B cell (primary cell): Measurements from ENCODE around the gene DMPK. TPM values are rescaled to one million over a fixed set of nuclear protein-coding genes. Genes with fewer than 3 reads are reported as not detected.

Source experiments
- ATAC-seq: fragments of 200-7000 bp; cut with Tn5 transposase; one replicate; pipeline ENCODE4 v1.10.0; 2021; ENCODE audit warnings: low read depth, mild to moderate bottlenecking, moderate number of reproducible peaks, moderate library complexity
- CTCF ChIA-PET: fragments of 350-600 bp; sonication (Branson Sonifier 250); formaldehyde crosslinking; loops from one replicate; lab custom pipeline; 2021; ENCODE audit warnings: antibody characterized with exemption, inconsistent platforms; lab: Charles Lee
- POLR2A ChIA-PET: fragments of 350-600 bp; sonication (Branson Sonifier 250); formaldehyde crosslinking; loops from one replicate; lab custom pipeline; 2021; ENCODE audit warnings: antibody characterized with exemption; lab: Charles Lee
- DNase-seq: peaks from one replicate; pipeline ENCODE4 v3.0.0; 2013
- H2AFZ ChIP-seq: 2 replicates; pipeline ENCODE4 v1.6.1; 2012; ENCODE audit warnings: mild to moderate bottlenecking, low read depth, low read length; ENCODE audit not compliant: insufficient read depth, poor library complexity, severe bottlenecking
- H3K27ac ChIP-seq, 2 donors: 1 replicate in 1 of 2; 2 replicates in 1 of 2; pipeline ENCODE4 v1.5.1; 2012 to 2013; ENCODE audit warnings: low read length in 2 of 2, mild to moderate bottlenecking in 2 of 2, moderate library complexity in 1 of 2
- H3K27me3 ChIP-seq, 4 experiments: fragments of 200-600 bp in 1 of 4; sonication (generic) in 1 of 4; replicated peaks in 1 of 4; 1 replicate in 2 of 4; 2 replicates in 2 of 4; pipeline versions ENCODE4 v1.6.1 to v1.7.0; 2013 to 2016; ENCODE audit warnings: low read length in 3 of 4, mild to moderate bottlenecking in 2 of 4, mixed read lengths in 1 of 4, moderate library complexity in 1 of 4; ENCODE audit not compliant: insufficient read depth in 4 of 4, control insufficient read depth in 3 of 4; ENCODE audit errors: control extremely low read depth in 1 of 4
- H3K36me3 ChIP-seq, 2 experiments: replicated peaks in 1 of 2; 1 replicate in 1 of 2; 2 replicates in 1 of 2; pipeline versions ENCODE4 v1.6.1 to v1.7.1; 2013; ENCODE audit warnings: low read length in 1 of 2; ENCODE audit not compliant: insufficient read depth in 2 of 2, control insufficient read depth in 1 of 2; ENCODE audit errors: control extremely low read depth in 1 of 2, extremely low read depth in 1 of 2
- H3K4me1 ChIP-seq, 2 donors: fragments of 200-600 bp in 1 of 2; sonication (generic) in 1 of 2; 1 replicate in 1 of 2; 2 replicates in 1 of 2; pipeline versions ENCODE4 v1.5.1 to v1.6.1; 2013 to 2017; ENCODE audit warnings: low read length in 2 of 2; ENCODE audit not compliant: control insufficient read depth in 2 of 2, insufficient read depth in 2 of 2
- H3K4me2 ChIP-seq: replicated peaks from 2 replicates; pipeline ENCODE3; 2012; ENCODE audit warnings: mild to moderate bottlenecking, low read depth, low read length; ENCODE audit not compliant: poor library complexity, severe bottlenecking
- H3K4me3 ChIP-seq, 5 experiments: fragments of 200-600 bp in 1 of 5; sonication (generic) in 1 of 5; 1 replicate in 3 of 5; 2 replicates in 2 of 5; pipeline versions ENCODE4 v1.5.1 to v1.7.0; 2011 to 2016; ENCODE audit warnings: low read length in 4 of 5, mild to moderate bottlenecking in 4 of 5, low read depth in 2 of 5, control low read depth in 1 of 5, moderate library complexity in 1 of 5; ENCODE audit not compliant: insufficient read depth in 1 of 5; ENCODE audit errors: control extremely low read depth in 1 of 5, extremely low read depth in 1 of 5
- H3K79me2 ChIP-seq: fragments of 200-600 bp; sonication (generic); one replicate; pipeline ENCODE4 v1.6.0; 2016; ENCODE audit warnings: low read length; ENCODE audit not compliant: control insufficient read depth, insufficient read depth
- H3K9ac ChIP-seq: fragments of 200-600 bp; sonication (generic); 2 replicates; pipeline ENCODE4 v1.6.1; 2017; ENCODE audit warnings: mild to moderate bottlenecking, low read length, moderate library complexity
- H3K9me3 ChIP-seq, 3 donors: one replicate each; pipeline versions ENCODE4 v1.6.1 to v1.7.1; 2013; ENCODE audit warnings: low read length in 2 of 3; ENCODE audit not compliant: control insufficient read depth in 2 of 3, insufficient read depth in 1 of 3; ENCODE audit errors: control extremely low read depth in 1 of 3
- H4K20me1 ChIP-seq: 2 replicates; pipeline ENCODE4 v1.6.0; 2012; ENCODE audit warnings: mild to moderate bottlenecking, low read length; ENCODE audit not compliant: insufficient read depth, control insufficient read depth, poor library complexity, severe bottlenecking
- H3K27ac Mint-ChIP-seq: one replicate; pipeline ENCODE4 v1.8.0; 2021; ENCODE audit warnings: mixed read lengths
- H3K27me3 Mint-ChIP-seq: one replicate; pipeline ENCODE4 v1.8.0; 2021; ENCODE audit warnings: mixed read lengths
- H3K4me1 Mint-ChIP-seq: one replicate; pipeline ENCODE4 v1.8.0; 2021; ENCODE audit warnings: mixed read lengths
- H3K4me3 Mint-ChIP-seq: one replicate; pipeline ENCODE4 v1.8.0; 2021; ENCODE audit warnings: mixed read lengths
- H3K9me3 Mint-ChIP-seq: one replicate; pipeline ENCODE4 v1.8.0; 2022; ENCODE audit warnings: mixed read lengths; ENCODE audit not compliant: insufficient read depth
- CTCF ChIP-seq: fragments of 200-600 bp; IDR thresholded peaks from one replicate; pipeline ENCODE4 v1.8.0; 2022; ENCODE audit warnings: antibody characterized with exemption, mild to moderate bottlenecking
- EZH2 ChIP-seq: IDR thresholded peaks from 2 replicates; pipeline ENCODE4 v1.6.1; 2012; ENCODE audit warnings: borderline replicate concordance, low read depth, mild to moderate bottlenecking, moderate library complexity, low read length; ENCODE audit not compliant: insufficient read depth, poor library complexity, severe bottlenecking
- WGBS: methylation state at CpG from one replicate; pipeline ENCODE4 v1.1.5; 2013; ENCODE audit warnings: missing lambda C conversion rate; ENCODE audit not compliant: insufficient coverage; 5-methylcytosine and 5-hydroxymethylcytosine counted together
- intact Hi-C: fragments of 100-400 bp; cut with micrococcal nuclease; formaldehyde crosslinking; loops from one replicate; pipeline ENCODE4 v1.10.0; 2022
- polyA plus RNA-seq: library from polyadenylated mRNA; depleted of rRNA; stranded (reverse); fragments of >200 nt; gene quantifications from 2 replicates; pipeline ENCODE4 v1.2.3, GENCODE V29; 2012
- total RNA-seq, 2 donors: library from RNA; stranded (reverse); fragments of 120-200 nt in 1 of 2; gene quantifications; 1 replicate in 1 of 2; 2 replicates in 1 of 2; pipeline versions ENCODE4 v1.2.3 to v1.2.4, GENCODE V29; 2013 to 2022

DMPK gene
- total and polyA plus RNA-seq, 2 donors (not counting 1 experiment from before 2014, with no cell fraction given), result 28.7 to 58.3 TPM

GRCh38 chr19:45766296-45766868, 15.9 kb downstream of the DMPK start:
- 94% methylated on average over 14 of the region's 17 CpGs for WGBS

More at GRCh38 chr19:45766296-45766868, 15.9 kb downstream of the DMPK start:
- H3K79me2 ChIP-seq, result no peaks in the 10 kb centered on the region
- TF ChIP-seq EZH2 (no peak), CTCF (no peak)
- POLR2A ChIA-PET, result no interaction called here
- H3K27me3 Mint-ChIP-seq, result peaks cover 10% of the 10 kb centered on the region
- no peak for ATAC-seq
- no peak overlapping the region for H3K9ac ChIP-seq
- H3K4me3 Mint-ChIP-seq, result no peak overlapping the region
- H4K20me1 ChIP-seq, result no peaks in the 10 kb centered on the region
- no peaks in the 10 kb centered on the region for H3K36me3 ChIP-seq
- intact Hi-C loops, result no loop called here
- H2AFZ ChIP-seq, result no peak overlapping the region
- no peak for DNase-seq
- no peak overlapping the region for H3K27ac Mint-ChIP-seq
- peaks cover 12 to 29% of the 10 kb centered on the region in 2 donors for H3K4me1 ChIP-seq
- no peak overlapping the region for H3K4me2 ChIP-seq
- H3K27ac ChIP-seq, result no peak overlapping the region
- peaks cover 18% of the 10 kb centered on the region for H3K4me1 Mint-ChIP-seq
- H3K9me3 ChIP-seq, result peaks cover 0 to 3% (median 0%) of the 10 kb centered on the region in 3 donors
- no peak overlapping the region for H3K4me3 ChIP-seq
- H3K27me3 ChIP-seq, result peaks cover 0 to 43% (median 8%) of the 10 kb centered on the region in 4 experiments
- no peaks in the 10 kb centered on the region for H3K9me3 Mint-ChIP-seq
- CTCF ChIA-PET, result no interaction called here
